Fibroblast of the aortic adventitia (primary cell): ENCODE results near the gene KCNQ4. TPM values are rescaled to one million over a fixed set of nuclear protein-coding genes. Genes with fewer than 3 reads are reported as not detected.

Source experiments
- DNase-seq: peaks from one replicate; pipeline ENCODE4 v3.0.0-alpha.2; 2010; ENCODE audit warnings: low read depth
- H3K4me3 ChIP-seq: 2 replicates; pipeline ENCODE4 v1.5.1; 2011; ENCODE audit warnings: low read depth, mild to moderate bottlenecking, control low read depth, low read length, moderate library complexity
- total RNA-seq: library from RNA; depleted of rRNA; stranded (reverse); fragments of >200 nt; gene quantifications from 2 replicates; pipeline ENCODE4 v1.2.3, GENCODE V29; 2012; ENCODE audit warnings: low replicate concordance
- TF ChIP-seq, protein P1 (sequence below): IDR thresholded peaks from 2 replicates; pipeline ENCODE4 v1.5.1; 2011; ENCODE audit warnings: mild to moderate bottlenecking, low read length, control low read depth, inconsistent platforms; ENCODE audit not compliant: insufficient read depth

The KCNQ4 gene
- total RNA-seq, 1 donor, result not detected

DNA sequence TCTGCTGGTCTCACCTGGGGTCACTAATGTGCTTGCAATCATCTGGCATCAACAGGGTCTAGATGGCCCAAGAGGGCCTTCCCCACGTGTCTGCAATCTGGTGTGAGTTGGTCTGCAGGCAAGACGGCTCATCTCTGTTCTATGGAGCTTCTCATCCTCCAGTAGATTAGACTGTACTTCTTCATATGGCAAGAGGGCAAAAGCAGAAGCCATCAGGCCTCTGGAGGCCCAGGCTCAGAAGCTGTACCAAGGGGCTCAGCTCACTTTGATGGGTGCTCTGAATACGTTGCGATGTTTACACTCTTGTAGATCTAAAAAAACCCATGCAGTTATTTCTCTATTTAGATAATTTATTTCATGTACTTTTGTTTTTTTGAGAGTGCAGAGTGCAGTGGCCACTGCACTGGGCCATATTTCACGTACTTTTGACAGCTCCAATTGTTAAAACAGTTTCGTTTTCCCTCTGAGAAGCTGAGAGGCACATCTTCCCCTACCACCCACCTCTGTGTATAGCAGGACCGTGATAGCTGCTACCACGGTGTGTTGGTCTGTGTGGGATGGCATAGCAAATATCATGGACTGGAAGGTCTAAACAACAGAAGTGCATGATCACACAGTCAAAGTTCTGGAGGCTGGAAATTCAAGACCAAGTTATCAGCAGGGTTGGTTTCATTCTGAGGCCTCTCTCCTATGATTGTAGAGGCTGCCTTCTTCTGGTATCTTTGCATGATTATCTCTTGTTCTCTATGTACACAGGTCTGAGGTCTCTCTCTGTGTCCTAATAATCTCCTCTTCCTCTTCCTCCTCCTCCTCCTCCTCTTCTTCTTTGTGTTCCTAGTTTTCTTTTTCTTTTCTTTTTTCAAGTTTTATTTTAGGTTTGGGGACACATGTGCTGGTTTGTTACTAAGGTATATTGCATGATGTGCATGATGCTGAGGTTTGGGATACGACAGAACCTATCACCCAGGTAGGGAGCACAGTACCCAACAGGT lies 61.6 kb downstream of the KCNQ4 start:
- no peak overlapping the region for H3K4me3 ChIP-seq
- DNase-seq, result no peak
- TF ChIP-seq, protein P1, sequence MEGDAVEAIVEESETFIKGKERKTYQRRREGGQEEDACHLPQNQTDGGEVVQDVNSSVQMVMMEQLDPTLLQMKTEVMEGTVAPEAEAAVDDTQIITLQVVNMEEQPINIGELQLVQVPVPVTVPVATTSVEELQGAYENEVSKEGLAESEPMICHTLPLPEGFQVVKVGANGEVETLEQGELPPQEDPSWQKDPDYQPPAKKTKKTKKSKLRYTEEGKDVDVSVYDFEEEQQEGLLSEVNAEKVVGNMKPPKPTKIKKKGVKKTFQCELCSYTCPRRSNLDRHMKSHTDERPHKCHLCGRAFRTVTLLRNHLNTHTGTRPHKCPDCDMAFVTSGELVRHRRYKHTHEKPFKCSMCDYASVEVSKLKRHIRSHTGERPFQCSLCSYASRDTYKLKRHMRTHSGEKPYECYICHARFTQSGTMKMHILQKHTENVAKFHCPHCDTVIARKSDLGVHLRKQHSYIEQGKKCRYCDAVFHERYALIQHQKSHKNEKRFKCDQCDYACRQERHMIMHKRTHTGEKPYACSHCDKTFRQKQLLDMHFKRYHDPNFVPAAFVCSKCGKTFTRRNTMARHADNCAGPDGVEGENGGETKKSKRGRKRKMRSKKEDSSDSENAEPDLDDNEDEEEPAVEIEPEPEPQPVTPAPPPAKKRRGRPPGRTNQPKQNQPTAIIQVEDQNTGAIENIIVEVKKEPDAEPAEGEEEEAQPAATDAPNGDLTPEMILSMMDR, result no peak

DNA sequence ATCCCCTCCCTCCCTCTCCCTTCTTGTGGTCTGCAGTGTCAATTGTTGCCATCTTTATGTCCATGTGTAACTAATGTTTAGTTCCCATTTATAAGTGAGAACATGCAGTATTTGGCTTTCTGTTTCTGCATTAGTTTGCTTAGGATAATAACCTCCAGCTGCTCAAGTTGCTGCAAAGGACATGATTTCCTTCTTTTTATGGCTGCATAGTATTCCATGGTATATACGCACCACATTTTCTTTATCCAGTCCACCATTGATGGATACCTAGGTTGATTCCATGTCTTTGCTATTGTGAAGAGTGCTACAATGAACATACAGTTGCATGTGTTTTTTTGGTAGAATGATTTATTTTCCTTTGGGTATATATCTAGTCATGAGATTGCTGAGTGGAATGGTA lies 62.3 kb downstream of the KCNQ4 start:
- no peak overlapping the region for H3K4me3 ChIP-seq
- TF ChIP-seq, protein P1, result no peak
- no peak for DNase-seq

- no peak for DNase-seq
- H3K4me3 ChIP-seq, result no peak overlapping the region
- TF ChIP-seq, protein P1, result no peak
Measured at GRCh38 chr1:40847023-40847745, 63.6 kb downstream of the KCNQ4 start.

DNA sequence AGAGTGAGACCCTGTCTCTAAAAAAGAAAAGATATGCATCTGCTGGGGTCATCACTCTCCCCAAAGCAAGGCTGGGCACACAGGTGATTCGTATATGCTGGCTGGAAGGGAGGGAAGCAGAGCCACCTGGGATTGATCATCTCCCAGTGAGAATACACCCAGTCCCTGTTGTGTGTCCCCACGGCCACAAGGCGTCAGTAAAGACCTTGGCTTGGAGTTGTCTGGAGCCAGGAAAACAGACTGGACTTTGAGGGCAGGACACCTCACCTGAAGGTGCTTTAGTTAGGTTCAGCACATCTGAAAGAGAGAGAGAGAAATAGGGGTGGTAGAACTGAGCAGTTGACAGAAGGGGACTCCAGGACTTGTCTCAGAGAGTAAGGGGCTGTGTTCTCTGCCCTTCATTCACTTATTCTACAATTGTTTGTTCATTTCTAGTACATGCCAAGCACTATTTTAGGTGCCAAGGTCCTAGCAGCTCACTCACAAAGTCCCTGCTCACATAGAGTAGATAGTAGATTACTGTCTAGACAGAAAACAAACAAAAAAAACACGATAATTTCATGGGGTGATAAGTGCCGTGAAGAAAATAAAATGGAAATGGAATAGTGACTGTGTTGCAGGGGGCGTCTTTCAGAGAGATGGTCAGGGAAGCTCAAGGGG lies 65.1 kb downstream of the KCNQ4 start:
- DNase-seq, result peak; percentile 73
- TF ChIP-seq, protein P1, result peak; percentile 98
- H3K4me3 ChIP-seq, result no peak overlapping the region

DNA sequence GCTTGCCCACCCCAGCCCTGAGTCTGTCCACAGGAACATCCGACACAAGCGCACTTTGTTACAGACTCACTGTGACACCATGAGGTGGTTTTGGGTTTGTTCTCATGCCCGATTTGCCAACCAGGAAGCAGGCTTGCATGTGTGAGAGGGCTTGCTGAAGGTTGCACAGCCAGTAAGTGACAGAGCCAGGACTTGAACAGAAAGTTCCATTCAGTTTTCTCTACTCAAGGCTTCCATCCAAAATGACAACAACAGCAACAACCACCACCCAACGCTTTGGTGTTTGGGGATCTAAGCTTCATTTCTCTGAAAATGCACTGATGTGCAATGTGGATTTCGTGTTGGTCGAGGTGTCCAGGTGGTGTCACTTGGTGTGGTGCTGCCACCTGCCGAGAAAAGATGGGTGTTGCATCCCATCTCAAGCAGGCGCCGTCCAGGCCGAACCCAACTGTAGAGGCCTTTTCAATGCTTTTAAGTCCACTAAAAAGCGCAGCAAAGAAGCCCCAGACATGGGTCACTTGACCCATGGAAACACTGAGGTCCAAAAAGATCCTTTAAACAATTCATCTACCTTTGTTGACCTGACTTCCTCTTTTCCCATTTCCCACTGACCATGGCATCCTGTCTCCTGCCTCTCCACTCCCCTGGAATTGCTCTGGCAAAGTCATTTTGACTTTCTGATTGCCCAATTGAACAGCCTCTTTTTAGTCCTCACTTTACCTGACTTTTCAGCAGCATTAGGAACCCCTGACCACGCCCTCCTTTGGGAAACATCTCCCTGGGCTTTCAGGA lies 66.4 kb downstream of the KCNQ4 start:
- H3K4me3 ChIP-seq, result no peak overlapping the region
- TF ChIP-seq, protein P1, result peak; percentile 86
- DNase-seq, result peak; percentile 64

DNA sequence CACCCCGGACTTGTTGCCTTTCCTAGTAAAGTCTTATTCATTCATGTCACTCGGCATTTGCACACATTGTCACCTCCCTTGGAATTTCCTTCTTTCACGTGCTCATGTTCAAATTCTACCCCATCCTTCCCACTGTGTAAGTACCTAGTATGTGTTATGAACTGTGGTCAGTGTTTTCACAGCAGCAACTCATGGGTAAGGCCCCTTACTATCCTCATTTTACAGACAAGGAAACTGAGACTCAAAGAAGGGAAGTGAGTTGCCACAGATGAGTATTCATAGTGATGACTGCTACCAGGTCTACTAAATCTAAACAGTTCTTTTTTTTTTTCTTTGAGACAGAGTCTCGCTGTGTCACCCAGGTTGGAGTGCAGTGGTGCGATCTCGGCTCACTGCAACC lies 68.1 kb downstream of the KCNQ4 start:
- DNase-seq, result no peak
- H3K4me3 ChIP-seq, result no peak overlapping the region
- TF ChIP-seq, protein P1, result no peak
